H1 (cell line): Measurements from ENCODE around the gene C12orf43. TPM values are rescaled to one million over a fixed set of nuclear protein-coding genes. Genes with fewer than 3 reads are reported as not detected.

Source experiments
- CTCF ChIP-seq, 3 experiments: IDR thresholded peaks; 1 replicate in 2 of 3; 2 replicates in 1 of 3; pipeline versions ENCODE4 v1.5.1 to v1.6.1; 2011; ENCODE audit warnings: low read length in 3 of 3, mild to moderate bottlenecking in 3 of 3, inconsistent platforms in 2 of 3, low read depth in 1 of 3, moderate library complexity in 1 of 3; ENCODE audit not compliant: insufficient read depth in 1 of 3; ENCODE audit errors: control extremely low read depth in 1 of 3
- polyA plus RNA-seq, 7 experiments: library from polyadenylated mRNA; depleted of rRNA in 3 of 7; stranded (reverse) in 5 of 7; unstranded in 2 of 7; fragments of >200 nt in 5 of 7; fragments of 200-250 nt in 2 of 7; gene quantifications; 1 replicate in 5 of 7; 2 replicates in 1 of 7; 4 replicates in 1 of 7; pipeline versions ENCODE4 v1.2.1 to v1.2.3, GENCODE V29; 2011 to 2013; ENCODE audit warnings: missing spikeins in 2 of 7, mixed read lengths in 2 of 7
- total RNA-seq: library from RNA; stranded (reverse); fragmentation: NEBNext Ultra II Directional; extraction: Animal tissue kit (Norgen Biotek cat#: 25700); gene quantifications from 2 replicates; pipeline ENCODE4 v1.2.1, GENCODE V29; 2021

Gene C12orf43
- total and polyA plus RNA-seq, 2 of the 8 experiments (the other 6 are each of a cell fraction or from before 2014, with no cell fraction given), result 9.2 to 22.3 TPM

GRCh38 chr12:121059031-121059898 lies 43.0 kb upstream of the C12orf43 start (continued):
- TF ChIP-seq CTCF (IDR thresholded peaks at IDR 0.05; ENCODE audit: control extremely low read depth in 1 of 3, insufficient read depth in 1 of 3, low read depth in 1 of 3, low read length in 3 of 3), result no peak
